ENCODE measurements around the gene MALL.
"Not testable (repeated sequence)": the region's sequence is repeated elsewhere in the genome, so short reads cannot be mapped to it uniquely, and the experiment has no call there.

MALL gene

DNA sequence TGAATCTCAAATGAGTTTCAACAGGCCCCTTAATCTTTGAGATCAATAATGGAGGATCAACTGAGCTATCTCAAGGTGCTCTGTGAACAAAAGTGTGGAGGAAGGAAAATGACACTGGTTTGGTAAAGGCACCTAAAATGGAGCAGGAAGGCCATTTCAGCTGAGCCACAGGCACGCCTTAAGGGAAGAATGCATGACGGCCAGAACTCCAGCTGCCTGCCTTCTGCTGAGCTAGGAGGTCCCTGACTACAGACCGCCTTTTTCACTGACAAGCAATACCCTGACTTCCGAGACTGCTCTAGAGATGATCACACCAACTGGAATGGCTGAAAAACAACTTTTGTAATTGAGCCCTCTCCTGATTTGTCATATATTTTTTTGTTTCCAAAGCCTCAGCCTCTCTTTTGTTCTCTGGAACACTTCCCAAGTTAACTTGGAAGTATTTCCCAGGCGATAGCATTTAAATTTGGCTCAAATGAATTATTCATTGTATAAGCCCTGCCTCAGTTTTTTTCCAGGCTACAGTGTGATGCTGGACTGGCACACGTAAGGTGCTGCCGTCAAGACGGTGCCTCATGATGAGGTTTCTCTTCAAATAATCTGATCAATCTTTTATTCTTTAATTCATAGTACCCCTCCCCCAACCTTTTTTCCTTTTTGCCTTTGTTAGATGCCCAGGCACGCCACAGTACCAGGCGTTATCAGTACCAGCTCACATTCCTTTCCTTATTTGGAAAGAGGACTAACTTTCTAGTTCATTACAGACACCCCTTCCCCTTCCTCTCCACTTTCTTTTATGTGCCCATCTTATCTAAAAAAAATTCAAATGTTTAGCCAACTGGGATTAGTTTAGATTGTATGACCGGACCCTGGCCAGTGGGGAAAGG, 60.9 kb downstream of the MALL start:
- H3K4me3 ChIP-seq (ENCODE audit: low read depth, low read length) = not testable (repeated sequence)

DNA sequence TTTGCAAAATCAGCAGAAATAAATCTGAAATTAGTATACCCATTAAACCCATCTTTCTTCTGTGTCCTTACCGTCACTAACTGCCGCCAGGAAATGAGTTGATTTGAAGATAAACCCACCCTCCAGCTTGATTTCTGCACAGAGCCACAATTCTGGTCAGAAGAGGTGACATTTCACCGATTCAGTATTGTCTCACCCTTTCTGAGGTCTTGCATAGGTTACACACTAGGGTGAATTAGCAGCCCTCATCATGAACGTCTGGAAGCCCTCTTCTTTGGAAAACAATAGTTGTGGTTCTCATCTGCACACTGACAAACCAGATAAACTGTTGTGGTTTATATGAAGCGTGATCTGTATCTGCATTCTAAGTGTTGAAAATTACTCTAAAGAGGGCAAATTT, 61.9 kb downstream of the MALL start:
- not testable (repeated sequence) for H3K4me3 ChIP-seq (ENCODE audit: low read depth, low read length)

DNA sequence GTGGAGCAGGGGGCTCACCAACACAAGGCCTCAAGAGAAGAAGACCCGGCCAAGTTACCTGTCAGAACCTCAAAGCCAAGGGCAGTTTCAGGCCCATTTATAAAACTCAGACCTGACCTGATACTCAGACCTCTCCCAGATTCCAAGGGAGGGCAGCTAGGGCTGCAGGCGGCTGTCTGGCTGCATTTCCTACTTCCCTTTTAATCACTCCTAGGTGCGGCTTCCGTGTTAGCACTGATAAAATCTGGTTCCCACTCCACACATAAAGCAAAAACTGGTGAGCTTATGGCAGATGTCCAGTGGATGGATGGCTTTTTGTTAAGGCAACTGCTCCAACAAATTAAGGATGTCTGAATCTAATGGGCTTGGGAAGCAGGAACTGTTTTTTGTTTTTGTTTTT, 63.5 kb downstream of the MALL start:
- not testable (repeated sequence) for H3K4me3 ChIP-seq (ENCODE audit: low read depth, low read length)

DNA sequence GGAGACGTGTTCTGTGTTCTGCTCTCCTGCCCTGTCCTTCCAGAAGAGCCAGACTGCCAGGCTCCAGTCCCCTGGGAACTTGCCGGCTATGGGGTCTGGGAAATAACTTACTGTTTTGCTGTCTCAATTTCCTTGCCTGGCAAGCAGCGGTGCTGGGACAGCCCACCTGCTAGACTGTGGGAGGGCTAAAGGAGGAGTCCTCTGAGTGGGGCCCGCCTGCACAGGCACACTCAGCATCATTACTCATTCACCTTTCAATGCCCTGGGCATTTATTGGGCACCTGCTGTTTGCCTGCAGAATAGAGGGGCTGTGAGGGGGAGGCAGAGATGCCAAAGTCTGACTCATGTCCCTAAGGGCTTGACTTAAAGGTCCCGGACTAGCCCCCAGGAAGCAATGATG, 65.4 kb downstream of the MALL start:
- H3K4me3 ChIP-seq (ENCODE audit: low read depth, low read length) = not testable (repeated sequence)

DNA sequence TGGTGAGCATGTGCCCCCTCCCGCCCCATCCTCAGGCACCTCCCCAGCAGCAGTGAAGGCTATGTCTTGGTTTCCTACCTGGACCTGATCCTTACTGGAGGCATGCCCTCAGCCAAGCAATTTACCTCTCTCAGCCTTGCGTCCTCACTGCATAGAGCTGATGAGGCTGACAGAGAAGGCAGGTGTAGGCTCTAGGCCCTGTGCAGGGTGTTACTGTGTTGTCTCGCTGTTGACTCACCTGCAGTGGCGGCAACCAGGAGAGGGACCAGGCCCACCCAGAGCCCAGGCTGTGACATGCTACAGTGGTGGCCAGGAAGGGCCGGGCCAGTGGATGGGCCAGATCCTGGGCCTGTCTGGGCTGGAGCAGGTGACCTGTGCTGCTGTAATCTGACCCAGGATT, 65.9 kb downstream of the MALL start:
- H3K4me3 ChIP-seq (ENCODE audit: low read depth, low read length) = not testable (repeated sequence)

DNA sequence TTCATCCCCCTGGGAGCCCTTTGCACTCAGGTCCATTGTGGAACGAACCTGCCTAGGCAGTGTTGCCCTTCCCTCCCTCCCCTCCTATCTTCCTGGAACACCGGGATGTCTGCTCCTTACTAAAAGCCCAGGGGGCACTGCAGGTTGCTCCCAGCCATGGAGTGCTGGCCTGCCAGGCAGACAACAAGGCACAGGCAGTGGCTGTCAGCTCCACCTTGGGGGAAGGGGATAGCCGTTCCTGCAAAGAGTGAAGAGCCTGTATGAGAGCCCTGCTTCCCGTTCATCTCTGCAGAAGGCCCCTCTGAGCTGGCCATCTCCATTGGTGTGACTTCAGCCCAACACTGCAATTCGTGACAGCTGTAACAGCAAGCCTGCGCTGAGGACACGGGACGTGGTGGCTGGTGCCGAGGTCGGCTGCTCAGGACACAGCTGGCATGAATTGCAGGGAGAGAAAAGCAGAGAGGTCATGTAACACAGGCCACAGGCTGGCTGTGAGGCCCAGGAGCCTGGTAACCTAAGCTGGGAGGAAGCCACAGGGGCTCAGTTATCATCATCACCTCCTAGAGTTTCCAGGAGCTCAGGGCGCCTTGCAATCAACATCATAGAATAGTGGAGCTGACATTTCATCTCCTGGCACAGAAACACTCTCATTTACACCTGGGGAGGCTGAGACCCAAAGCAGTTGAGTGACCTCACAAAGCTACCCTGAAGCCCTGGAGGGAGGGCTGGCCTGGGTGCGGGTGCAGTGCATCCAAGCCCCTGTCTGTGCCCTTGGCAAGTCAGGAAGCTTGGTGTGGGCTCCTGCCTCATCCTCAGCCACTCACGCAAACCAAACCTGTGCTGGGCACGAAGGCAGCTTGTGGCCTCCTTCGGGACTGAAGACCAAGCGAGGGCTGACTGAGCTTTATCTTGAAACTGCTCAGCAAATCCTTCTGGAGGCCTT, 67.1 kb downstream of the MALL start:
- H3K4me3 ChIP-seq (ENCODE audit: low read depth, low read length) = not testable (repeated sequence)

DNA sequence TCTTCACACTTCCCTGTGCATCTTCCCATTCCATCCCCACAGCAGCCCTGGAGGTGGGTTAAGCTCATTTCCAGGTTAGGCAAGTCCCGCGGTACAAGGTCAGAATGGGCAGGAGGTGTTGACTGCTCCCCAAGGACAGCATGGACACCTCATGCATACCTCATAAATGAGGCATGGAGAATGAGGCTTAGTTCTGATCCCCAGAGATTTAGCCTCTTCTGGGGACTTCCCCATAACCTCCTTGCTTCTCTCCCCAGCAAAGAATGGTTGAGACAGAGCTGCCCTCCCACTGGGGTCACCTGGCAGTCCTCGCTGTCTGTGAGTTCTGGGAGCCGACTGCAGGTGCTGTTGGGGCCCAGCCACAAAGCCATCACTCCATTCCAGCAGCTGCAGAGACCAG, 68.4 kb downstream of the MALL start:
- not testable (repeated sequence) for H3K4me3 ChIP-seq (ENCODE audit: low read depth, low read length)

DNA sequence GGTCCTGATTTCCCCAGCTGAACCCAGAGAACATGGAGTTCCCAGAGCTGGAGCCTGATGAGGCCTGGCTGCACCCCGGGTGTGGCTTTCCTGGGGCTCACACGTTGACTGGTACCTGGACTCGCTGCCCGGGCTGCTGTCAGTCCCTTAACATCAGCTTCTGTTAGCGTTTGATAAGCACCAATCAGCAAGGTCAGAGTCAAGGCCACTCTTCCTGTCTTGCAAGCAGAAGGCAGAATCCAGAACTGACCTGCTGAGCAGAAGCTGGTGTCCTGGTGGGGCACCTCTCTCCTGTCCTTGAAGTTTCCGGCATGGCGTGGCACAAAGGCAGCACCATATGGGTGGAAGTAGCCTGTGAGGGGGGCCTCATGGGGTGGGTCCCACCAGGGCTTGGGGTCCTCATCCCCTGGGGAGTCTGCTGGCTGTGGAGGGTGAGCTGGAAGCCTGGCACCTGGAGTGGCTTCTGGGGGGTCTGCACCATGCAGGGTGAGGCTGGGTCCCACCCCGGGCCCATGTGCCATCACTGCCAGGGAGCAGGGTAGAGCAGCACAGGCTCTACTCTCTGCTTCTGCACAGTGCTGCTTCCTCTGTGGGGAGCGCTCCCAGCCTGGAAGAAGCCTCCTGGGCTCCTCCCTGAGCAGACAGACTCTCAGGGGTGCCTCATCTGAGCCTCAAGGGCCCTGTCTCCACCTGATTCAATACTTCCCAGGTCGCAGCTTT, 73.5 kb downstream of the MALL start:
- not testable (repeated sequence) for H3K4me3 ChIP-seq (ENCODE audit: low read depth, low read length)

DNA sequence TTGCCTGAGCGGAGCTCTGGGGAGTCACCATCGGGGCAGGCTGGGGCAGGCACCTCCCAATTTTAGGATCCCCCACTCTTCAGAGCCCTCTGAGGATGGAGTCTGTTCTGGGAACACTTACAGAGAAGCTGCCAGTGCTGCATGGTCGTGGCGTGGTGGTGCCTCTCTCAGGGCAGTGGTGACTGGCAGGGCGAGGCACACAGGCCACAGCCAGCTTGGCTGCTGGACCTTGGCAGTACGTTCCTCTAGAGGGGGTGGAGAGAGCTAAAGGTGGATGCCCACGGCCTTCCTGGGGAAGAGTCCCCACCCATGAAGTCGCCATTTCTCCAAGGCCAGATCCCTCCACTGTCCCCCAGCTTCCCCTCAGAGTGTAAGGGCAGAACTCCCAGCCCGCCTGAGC, 78.3 kb downstream of the MALL start:
- H3K4me3 ChIP-seq (ENCODE audit: low read depth, low read length) = not testable (repeated sequence)

DNA sequence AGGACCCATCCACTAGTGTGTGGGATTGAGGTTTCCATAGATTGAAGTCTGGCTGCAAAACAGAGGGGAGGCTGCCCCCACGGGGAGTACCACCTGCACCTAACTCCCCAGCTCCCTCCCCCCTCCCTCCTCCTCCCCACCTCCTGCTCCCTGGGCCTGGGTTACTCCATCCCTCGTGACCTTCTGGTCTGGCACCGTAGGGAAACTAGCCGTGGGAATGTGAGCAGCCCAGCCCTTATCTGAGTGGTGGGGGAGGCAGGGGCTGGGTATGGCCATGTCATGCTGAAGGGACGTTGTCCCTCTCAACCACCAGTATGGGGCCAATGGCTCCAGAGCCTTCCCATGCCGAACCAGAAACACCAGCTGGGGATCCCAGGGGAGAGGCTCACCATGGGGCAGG, 80.2 kb downstream of the MALL start:
- H3K4me3 ChIP-seq (ENCODE audit: low read depth, low read length) = not testable (repeated sequence)

DNA sequence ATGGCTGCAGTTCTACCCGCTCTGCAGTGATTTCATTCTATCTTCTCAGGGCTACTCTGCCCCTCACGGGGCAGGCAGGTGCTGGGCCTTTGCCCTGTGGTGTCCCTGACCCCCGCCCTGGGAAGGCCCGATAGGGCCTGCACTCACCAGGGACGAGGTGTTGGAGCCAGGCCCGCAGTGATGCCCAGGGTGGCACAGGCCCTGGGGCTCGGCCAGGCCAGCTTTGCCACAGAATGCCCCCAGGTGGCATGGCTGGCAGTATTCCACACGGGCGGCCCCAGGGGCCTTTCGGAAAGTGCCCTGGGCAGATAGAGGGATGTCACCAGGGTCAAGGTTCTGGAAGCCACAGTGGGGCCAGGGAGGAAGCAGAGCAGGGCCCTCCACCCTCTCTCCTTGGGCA, 80.7 kb downstream of the MALL start:
- H3K4me3 ChIP-seq (ENCODE audit: low read depth, low read length) = not testable (repeated sequence)

Measured in iPS-11a (cell line).